Heart left ventricle (tissue), 13 donors: ENCODE results near the gene HMCN2.

Experiments
- CTCF ChIP-seq, 12 donors: fragments of 200-600 bp; sonication (generic) in 4 of 12; IDR thresholded peaks; one replicate each; pipeline versions ENCODE4 v1.5.0 to v1.8.0; 2018 to 2022; ENCODE audit warnings: antibody characterized with exemption in 12 of 12, mild to moderate bottlenecking in 5 of 12
- POLR2A ChIP-seq, 2 donors: fragments of 450-650 bp; IDR thresholded peaks; one replicate each; pipeline ENCODE4 v1.6.1; 2017; ENCODE audit warnings: antibody characterized with exemption in 2 of 2, mild to moderate bottlenecking in 2 of 2, moderate library complexity in 2 of 2
- donor health status: ischemic (EF 13 %, LVEDD 7.1; RV severe dilation, severe dysfunction).
- donor health status: DM: no; HTN: yes; CAD: no.
- donor health status: DM: no; HTN: no; CAD: no.
- donor health status: ischemic (EF 25% LVEDD 6.9; RV normal size, moderate dysfunction).
- donor health status: ischemic (EF 25% LVEDD 5.7; RV mildly dilated, moderate dysfunction).
- donor health status: ischemic (EF 35%, LVEDD 5.7; RV mildly dilated, moderate dysfunction).
- donor health status: nonischemic (EF 11% LVEDD 7.7; RV severe dilation, severe dysfunction).
- donor health status: DM: yes; HTN: yes; CAD: no.
- donor health status: PGD.
- donor health status: ischemic (EF 29% LVEDD 5.4; RV normal size, mild dysfunction).
- donor health status: nonischemic (EF 23%, LVEDD 6.1; RV moderate dilation, normal function).

GRCh38 chr9:130323051-130323745 lies 57.6 kb downstream of the HMCN2 start:
- TF ChIP-seq POLR2A (IDR thresholded peaks at IDR 0.05), result no peak
- TF ChIP-seq CTCF (IDR thresholded peaks at IDR 0.05), result no peak
